NCI-H510A (cell line): ENCODE results near the gene ERC2.

ENCODE experiments used
- DNase-seq: peaks from one replicate; lab custom pipeline; 2025; lab: John Stamatoyannopoulos, UW

ERC2 gene

DNA sequence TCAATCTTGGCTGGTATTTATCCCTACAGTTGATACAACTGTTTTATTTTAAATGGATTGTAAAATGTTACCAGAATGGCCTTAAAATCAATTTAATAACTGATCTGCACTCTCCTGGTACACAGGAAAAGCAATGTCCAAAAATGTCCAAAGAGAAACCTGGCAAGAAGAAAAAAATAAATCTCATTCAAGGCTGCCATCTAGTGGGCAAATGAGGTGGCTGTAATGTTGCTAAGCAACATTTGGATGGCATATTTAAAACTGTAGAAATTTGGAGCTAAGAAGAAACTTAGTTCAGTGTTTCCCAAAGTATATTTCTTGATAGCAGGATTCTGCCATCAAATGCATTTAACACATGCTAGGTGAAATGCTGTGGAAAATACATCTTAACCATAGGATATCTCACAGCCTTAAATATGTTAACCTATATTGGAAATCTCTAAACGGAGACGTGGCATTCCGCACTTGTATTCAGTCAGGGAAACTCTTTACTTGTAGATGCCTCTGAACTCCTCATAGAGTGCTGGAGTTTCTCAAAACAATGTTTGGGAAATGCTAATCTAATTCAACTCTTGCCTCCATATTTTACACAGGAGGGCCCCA lies 216.8 kb downstream of the ERC2 start:
- DNase-seq = no peak

DNA sequence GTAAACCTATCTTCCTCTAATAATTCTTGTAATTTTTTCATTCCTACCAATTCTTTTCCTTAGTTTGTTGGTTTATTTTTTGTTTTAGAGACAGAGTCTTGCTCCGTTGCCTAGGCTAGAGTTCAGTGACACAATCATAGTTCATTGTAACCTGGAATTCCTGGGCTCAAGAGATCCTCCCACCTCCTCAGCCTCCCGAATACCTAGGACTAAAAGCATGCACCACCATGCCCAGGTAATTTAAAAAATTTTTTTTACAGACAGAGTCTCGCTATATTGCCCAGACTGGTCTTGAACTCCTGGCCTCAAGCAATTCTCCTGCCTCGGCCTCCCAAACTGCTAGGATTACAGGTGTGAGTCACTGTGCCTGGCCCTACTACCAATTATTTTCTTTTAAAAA lies 220.2 kb downstream of the ERC2 start:
- DNase-seq = no peak

DNA sequence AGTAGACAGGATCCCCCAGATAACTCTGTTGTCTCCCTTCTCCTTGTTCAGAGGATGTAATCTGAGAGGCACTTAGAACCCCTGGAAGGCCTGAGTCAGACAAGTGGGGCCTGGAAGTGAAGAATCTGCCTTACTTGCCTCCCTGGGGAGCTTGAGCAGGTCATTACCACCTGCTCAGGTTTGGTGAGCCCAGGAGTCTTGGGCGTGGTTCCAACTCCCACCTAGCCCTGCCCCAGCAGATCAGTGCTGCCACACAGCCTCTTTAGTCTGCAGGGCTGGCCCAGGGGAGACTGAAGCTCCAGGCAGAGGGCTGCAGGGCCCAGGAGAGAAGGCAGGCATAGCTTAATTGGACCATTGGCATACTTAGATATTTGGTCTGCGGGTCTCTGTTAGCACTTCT lies 230.0 kb downstream of the ERC2 start:
- no peak for DNase-seq

DNA sequence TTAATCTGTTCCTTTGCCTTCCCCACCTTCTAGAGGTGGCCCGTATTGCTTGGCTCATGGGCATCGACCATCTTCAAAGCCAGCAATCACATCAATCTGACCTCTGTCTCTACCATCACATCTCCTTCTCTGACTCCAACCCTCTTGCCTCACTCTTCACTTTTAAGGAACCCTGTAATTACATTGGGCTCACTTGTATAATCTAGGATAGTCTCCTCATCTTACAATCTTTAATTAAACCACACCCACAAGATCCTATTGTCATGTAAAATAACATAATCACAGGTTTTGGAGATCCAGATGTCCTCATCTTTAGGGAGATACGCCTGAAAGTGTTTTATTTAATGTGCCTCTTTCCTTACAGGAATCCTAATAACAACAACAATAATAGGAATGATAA lies 234.5 kb downstream of the ERC2 start:
- no peak for DNase-seq

DNA sequence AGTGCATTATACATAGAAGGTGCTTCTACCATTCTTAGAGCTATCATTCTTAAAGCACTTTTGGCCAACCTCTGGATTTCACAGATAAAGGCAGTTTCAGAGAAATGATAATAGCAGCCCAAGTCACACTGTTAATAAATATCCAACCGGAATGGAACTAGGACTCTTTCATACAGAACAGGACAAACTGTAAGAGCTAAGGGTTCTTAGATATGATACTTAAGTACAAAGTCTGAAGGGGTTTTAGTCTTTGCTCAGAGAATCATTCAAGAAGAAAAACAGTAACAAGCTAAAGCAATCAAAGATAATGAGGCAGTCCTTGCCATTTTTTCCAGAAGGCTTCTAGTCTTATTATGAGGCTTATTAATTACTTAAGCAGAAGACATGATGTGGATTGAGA lies 239.0 kb downstream of the ERC2 start:
- DNase-seq = no peak

DNA sequence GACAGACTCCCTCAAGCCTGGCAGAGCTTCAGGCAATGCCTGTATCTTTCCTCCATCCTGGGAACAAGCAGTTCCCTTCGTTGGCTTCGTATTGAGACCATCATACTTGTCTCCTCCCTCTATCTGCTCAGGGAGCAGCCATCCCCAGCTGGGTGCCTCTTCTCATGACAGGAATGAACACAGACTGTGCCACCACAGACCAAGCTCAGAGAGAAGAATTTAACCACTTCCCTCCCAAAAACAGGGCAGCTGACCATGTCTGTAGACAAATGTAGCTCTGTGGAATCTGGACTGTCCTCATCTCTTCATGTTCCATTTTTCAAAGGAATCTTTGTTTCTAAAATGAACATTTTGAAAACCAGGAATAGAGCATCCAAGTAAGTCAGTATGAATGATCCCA lies 245.4 kb downstream of the ERC2 start:
- no peak for DNase-seq

DNA sequence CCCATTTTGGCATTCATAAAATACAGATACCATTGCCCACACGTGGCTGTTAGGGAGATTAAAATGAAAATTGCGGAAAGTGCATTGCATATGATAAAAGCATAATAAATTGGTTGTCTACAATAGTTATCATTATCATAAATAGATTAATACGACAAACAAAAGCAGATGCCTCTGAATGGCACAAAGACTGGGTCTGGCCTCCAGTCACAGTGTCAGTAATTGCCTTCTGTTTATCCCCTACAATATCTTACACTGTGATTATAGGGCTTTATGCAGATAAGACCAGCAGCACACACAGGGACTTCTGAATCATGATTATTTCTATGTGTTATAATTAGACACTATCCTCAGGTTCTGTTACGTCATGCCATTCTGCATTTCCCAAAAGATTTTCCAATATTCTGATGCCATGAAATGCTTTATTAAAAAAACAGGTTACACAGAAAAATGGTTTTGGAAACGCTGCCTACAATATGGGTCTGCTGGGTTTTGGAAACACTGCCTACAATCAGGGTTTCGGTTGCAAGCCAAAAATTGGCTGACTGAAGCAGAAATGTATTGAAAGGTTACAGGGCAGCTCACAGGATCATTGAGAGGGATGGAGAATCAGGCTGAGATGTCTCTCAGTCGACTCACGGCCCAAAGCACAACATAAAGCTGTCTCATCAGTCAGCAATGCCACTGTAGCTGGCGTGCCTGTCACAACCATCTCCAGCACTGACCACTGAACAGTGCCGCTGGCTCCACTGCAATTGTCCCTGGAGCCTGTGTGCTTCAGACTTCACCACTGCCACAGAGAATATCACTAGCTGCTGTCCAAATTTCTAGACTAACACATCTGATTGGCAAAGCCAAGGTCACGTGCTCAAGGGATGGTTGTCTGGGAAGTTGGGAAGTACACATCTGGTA lies 248.1 kb downstream of the ERC2 start:
- DNase-seq = no peak

DNA sequence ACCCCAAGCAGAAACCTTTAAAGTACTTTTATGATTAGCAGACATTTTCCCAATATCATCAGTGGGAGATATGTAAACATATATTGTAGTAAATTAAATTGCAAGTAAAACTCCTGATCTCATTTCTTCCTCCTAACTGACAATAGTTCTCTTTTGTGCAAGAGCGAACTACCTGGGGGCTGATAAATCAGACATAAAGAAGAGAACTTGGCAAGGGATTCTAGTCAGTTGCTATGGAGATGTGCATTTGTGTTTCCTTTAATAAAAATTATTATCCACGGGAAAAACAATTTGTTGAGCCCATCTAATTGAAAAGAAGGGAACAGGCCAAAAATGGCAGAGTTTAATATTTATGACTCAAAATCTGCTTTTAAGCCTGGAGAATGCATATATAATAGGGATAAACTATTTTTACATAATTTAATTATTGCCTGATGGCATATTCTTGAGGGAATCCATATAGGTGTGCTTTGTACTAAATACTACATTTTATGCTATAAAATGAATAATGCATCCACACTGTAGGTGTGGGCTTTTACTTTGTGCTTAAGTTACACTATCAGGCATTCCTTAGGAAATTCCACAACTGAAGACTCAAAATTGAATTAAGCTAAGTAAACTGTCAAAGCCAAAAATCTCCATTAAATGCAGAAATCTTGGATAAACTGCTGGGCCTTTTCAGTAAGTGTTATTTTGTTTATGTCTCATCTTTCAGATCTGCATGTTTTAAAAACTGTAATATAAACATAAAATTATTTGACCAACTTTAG lies 258.1 kb downstream of the ERC2 start:
- no peak for DNase-seq

DNA sequence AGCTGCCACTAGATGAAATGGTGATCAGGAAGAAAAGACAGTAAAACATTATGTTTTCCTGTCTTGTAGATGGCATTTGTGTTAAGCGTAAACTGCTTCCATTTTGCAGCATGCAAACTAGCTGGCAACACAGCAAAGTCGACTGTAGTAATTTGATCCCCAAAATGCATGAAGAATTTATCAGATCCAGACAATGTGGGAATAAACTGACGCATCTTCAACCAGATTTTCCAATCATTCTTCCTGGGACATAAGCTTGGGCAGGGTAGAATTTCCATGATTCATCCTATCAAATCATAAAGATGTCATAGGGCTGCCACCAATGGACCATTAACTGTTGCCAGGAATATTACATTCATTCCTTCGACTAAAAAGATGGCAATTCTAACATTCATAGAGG lies 260.3 kb downstream of the ERC2 start:
- no peak for DNase-seq

DNA sequence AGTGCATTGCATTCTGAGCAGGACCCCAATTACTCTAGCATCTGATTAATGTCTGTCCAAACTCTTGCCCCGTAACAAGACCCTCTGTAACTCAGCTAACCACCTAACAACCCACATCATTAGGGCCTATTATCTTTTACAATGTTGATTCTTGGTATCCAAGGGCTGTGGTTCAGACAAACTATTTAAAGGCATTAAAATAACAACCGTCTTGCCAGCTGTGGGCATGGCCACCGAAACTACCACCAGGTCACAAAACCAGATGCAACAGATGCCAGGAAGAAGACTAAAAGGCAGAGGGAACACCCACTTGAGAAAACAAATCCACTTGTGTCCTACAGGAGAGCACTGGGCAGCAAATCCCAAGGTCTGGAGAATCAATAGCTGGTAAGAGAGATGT lies 262.9 kb downstream of the ERC2 start:
- no peak for DNase-seq

DNA sequence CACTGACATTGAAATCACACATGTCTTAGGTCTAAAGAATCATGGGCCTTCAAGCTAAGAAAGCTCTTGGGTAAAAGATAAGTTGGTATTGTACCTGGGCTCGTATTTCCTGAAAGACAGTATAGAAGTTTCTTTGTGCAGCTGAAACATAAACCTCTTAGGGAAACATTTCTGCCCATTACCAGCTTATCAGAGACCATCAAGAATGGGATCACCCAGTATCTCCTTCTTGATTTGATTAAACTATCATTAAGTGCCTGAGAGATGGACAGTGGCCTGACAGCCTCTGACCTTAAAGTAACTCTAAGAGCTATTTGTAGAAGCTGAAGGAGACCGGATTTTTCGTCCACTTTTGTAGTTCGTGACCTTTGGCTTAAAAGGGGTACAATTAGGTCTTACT lies 265.3 kb downstream of the ERC2 start:
- DNase-seq = no peak

DNA sequence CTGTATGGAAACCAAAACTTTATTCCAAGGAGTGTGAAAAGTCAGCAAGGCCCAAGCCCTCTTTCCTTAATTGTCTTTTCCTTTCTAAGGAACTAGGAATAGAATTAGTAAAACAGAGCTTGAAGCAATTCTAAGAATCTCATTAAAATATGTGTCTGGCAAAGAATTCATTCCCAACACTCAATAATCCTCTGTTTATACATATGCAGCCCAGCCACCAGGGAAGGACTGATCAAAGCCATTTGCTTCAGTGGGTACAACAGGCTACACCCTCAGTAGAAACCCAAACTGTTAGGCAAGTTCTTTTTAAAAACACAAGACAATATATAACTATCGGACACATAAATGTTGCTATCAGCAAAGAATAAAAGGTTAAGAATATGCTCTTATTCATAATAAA lies 266.9 kb downstream of the ERC2 start:
- DNase-seq = no peak

DNA sequence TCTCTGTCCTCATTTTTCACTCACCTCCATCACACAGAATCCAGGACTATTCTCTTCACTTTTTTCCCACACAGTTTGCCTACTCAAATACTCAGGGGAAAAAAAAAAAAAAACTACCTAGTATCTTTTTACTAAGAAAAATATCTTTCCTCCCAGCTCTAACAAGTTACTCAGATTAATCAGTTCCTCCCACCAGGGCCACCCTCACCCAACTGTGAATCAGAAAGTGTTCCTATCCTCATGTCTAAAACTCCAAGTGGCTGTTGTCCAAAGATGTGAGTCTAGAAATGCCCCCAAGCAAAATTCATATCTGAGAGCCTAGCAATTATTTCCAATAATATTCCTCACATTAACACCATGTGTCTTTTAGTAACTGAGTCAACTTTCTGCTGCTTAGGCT lies 268.0 kb downstream of the ERC2 start:
- DNase-seq = no peak

DNA sequence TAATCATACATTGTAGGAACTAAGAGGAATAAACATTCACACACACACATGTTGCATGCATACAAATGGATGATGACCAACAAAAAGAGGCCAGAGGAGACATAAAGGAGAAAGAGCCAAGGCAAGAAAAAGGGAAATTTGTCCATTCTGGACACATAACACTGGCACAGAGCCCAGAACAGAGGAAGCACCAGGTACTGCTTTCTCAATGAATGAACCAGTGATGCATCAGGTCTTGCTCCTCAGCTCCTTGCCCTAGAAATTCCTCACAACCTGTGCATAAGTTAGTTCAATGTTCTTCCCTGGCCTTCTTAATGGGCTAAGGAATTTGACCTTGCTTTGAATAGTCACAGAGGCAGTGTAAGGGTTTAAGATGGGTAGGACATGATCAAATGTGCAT lies 270.3 kb downstream of the ERC2 start:
- DNase-seq = no peak

DNA sequence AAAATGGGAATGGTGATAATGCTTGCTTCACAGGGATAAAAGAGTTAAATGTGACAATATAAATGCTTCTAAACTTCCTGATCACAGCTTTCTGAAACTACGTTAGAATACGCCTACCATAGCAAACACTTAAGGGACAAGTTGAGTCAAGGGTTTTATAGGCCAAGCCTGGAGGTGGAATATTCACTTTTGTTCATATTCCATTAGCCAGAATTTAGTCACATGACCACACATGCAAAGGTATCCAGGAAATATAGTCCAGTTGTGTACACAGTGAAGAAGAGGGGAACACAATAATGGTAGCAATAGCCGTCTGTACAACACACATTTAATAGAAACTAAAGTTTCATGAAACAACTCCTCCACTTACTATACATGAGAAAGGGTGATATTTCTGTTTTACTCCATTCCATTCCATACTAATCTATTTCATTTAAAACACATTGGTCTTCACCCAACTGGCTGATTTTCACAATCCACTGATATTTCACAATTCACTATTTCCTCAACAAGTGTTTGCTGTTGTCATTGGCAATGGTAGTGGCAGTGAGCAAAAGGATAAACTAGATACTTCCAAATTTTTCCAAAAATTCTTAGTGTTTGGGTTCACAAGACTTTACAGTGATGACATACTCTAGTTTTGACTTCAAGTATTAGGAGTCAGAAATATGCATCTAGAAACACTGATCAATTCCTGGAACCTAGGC lies 270.9 kb downstream of the ERC2 start:
- no peak for DNase-seq

DNA sequence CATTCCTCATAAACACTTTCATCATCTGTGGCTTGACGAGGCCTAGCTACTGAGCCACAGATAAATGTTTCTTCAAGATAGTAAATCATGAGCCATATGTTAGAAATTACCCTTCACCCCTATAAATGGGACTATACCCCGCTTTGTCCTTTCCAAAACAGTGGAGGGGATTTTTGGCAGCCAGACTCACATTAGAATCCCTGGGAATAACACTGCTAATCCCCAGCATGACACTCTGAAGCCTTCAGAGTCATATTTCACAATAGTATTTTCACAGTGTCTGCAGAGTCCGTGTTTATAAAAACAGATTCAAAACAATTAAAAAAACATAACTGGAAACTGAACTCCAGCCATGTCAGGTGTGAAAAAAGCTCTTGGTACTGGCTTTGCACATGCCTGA lies 271.6 kb downstream of the ERC2 start:
- no peak for DNase-seq

DNA sequence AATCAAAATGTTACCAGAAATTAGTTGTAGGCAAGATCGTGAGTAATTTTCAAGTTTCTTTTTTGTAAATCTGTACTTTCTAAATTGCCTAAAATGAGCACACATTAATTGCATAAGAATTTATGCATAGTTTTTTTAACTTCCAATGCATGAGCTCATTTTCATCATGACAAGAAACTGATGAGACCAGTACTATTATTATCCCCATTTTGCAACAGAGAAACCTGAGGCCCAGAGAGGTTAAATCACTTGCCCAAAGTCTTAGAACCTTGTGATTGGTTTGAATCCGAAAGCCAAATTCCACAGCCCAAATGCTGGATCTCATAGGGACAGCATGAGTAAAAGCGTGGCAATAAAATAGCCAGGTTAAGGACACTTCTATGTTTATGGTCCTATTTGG lies 274.7 kb downstream of the ERC2 start:
- DNase-seq = no peak

DNA sequence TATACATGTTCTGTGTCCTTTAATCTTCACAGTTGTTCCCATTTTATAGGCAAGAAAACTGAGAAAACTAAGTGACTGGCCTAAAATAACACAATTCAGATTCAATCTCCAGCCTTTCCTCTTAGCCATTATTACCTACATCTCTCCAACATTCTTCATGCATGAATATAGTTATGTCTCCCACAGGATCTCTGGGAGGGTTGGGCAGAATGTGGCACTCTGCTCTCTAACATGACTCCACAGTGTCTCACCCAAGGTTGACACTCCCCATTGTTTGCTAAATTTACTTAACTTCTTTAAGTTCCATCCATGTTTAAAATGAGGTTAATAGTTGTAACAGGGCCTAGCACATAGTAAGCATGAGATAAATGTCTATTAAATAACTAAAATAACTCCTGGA lies 276.3 kb downstream of the ERC2 start:
- no peak for DNase-seq

DNA sequence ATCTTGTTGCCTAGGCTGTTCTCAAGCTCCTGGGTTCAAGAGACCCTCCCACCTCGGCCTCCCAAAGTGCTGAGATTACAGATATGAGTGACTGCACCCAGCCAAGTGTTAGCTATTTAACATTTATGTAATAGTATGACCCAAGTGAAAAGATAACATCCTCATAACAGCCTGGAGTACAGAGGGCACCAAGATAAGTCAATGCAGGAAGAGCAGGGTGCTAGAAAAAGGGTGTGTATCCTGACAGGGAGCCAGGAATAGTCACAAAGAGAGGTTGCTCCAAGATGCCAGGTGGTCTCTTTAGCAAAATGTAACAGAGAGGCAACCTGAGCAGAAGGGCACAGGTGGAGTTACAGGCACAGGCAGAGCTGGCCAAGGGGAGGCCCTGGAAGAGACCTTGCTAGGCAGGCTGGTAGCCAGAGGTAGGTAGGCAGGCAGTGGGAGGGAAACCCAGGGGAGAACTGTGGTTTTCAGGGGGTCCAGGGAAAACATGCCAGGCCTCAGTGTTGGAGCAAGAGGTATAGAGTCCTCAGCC lies 277.4 kb downstream of the ERC2 start:
- no peak for DNase-seq

DNA sequence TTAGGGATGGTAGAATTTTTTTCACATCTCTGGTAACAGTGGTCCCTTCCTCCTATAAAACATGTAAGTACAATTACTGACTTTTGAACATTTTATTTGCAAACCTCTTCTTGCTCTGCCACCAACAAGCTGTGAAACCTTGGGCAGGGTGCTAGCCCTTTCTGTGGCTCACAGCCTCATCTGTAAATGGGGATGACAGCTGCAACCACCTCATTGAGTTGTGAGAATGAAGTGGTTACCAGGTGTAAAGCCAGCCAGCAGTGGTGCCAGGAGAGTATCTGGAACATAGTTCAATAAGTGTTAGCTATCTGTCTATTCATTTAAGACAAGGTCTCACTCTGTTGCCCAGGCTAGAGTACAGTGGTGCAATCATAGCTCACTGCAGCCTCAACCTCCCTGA lies 278.1 kb downstream of the ERC2 start:
- no peak for DNase-seq

DNA sequence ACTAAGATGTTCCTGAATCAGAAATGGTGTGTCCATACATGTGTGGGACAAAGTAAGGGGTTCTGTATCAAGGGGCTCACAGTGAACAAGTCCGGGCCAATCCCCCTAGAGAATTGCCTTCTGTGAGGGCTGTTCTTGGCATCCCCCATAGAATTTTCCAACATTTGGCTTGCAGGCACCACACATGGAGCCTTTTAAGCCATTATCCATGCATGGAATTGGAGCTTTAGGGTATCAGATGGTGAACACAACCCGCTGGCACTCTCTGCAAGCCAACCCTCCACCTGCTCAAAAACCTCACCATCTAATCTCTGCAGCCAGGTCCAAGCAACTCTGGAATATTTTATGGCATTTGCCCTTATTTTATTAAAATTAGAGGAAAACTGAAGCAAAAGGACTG lies 278.7 kb downstream of the ERC2 start:
- no peak for DNase-seq

DNA sequence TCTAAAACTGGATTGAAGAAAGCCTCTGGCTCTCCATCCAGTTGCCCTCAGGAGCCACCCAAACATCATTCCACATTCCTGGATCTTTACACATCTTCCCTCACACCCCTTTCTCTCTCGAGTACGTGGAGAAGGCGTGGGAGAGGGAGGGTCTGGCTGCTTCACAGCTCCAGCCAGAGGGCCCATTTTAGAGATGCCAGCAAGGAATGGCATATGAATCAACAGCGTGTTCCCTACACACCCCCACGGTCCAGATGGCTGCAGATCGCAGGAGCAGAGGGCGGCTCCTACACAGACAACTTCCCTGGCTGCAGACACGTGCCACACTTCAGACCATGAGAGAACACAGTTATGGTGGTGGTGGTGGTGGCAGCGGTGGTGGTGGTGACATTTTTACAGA lies 280.1 kb downstream of the ERC2 start:
- no peak for DNase-seq
